PC-9 (cell line): ENCODE data around the gene POU4F3. TPM values are rescaled to one million over a fixed set of nuclear protein-coding genes. Genes with fewer than 3 reads are reported as not detected.

Source experiments
- BruUV-seq: library from RNA; stranded (reverse); fragments of 400-500 nt; replicated peaks from 2 replicates; lab custom pipeline; 2021; lab: Mats Ljungman, UMichigan
- CTCF ChIA-PET: fragments of 300-600 bp; sonication (Branson Sonifier 250); formaldehyde crosslinking; loops from one replicate; lab custom pipeline; 2022; ENCODE audit warnings: antibody characterized with exemption; lab: Charles Lee
- POLR2A ChIA-PET: fragments of 300-600 bp; sonication (Branson Sonifier 250); formaldehyde crosslinking; loops from one replicate; lab custom pipeline; 2022; ENCODE audit warnings: antibody characterized with exemption; ENCODE audit not compliant: unreplicated experiment; lab: Charles Lee
- DNase-seq, 2 experiments: peaks; one replicate each; pipeline versions ENCODE4 v3.0.0 to v3.0.0-alpha.2; 2015 to 2022; ENCODE audit warnings: mixed read lengths in 1 of 2
- H2AFZ ChIP-seq: fragments of 200-600 bp; sonication (generic); 2 replicates; pipeline ENCODE4 v1.8.1; 2017; ENCODE audit warnings: antibody characterized with exemption
- H3F3A ChIP-seq: fragments of 200-600 bp; sonication (generic); 2 replicates; pipeline ENCODE4 v1.8.1; 2017; ENCODE audit warnings: antibody characterized with exemption, mild to moderate bottlenecking, low read depth; ENCODE audit not compliant: insufficient read depth
- H3K27ac ChIP-seq: fragments of 200-600 bp; sonication (generic); 2 replicates; pipeline ENCODE4 v1.6.1; 2016; ENCODE audit warnings: mixed run types
- H3K27me3 ChIP-seq: fragments of 200-600 bp; sonication (generic); 2 replicates; pipeline ENCODE4 v1.6.1; 2016; ENCODE audit warnings: low read depth, mixed run types; ENCODE audit not compliant: insufficient read depth
- H3K36me3 ChIP-seq: fragments of 200-600 bp; sonication (generic); 2 replicates; pipeline ENCODE4 v1.6.1; 2016; ENCODE audit warnings: low read depth, mixed run types
- H3K4me1 ChIP-seq: fragments of 200-600 bp; sonication (generic); replicated peaks from 2 replicates; pipeline ENCODE4 v1.6.1; 2016; ENCODE audit warnings: mixed run types; ENCODE audit not compliant: insufficient read depth
- H3K4me2 ChIP-seq: fragments of 200-600 bp; sonication (generic); 2 replicates; pipeline ENCODE4 v1.6.1; 2017; ENCODE audit warnings: mixed run types
- H3K4me3 ChIP-seq: fragments of 200-600 bp; sonication (generic); 2 replicates; pipeline ENCODE4 v1.6.1; 2016; ENCODE audit warnings: mixed run types
- H3K79me2 ChIP-seq: fragments of 200-600 bp; sonication (generic); 2 replicates; pipeline ENCODE4 v1.6.1; 2017; ENCODE audit warnings: low read depth, mixed run types
- H3K9me2 ChIP-seq: fragments of 200-600 bp; sonication (generic); 2 replicates; pipeline ENCODE4 v1.8.1; 2017; ENCODE audit warnings: mild to moderate bottlenecking; ENCODE audit not compliant: insufficient read depth
- H3K9me3 ChIP-seq: fragments of 200-600 bp; sonication (generic); 2 replicates; pipeline ENCODE4 v1.8.1; 2016; ENCODE audit warnings: low read depth; ENCODE audit not compliant: insufficient read depth
- H4K20me1 ChIP-seq: fragments of 200-600 bp; sonication (generic); 2 replicates; pipeline ENCODE4 v1.8.1; 2017; ENCODE audit not compliant: insufficient read depth
- EZH2 ChIP-seq: fragments of 200-600 bp; sonication (generic); IDR thresholded peaks from 2 replicates; pipeline ENCODE4 v1.8.0; 2017; ENCODE audit warnings: antibody characterized with exemption, low read depth
- intact Hi-C: fragments of 100-400 bp; cut with micrococcal nuclease; formaldehyde crosslinking; loops from one replicate; pipeline ENCODE4 v1.10.0; 2022; ENCODE audit not compliant: unreplicated experiment
- total RNA-seq: library from RNA; stranded (reverse); gene quantifications from 2 replicates; pipeline ENCODE4 v1.2.3, GENCODE V29; 2021
- TF ChIP-seq, protein P1 (sequence below): fragments of 200-600 bp; sonication (generic); conservative IDR thresholded peaks from 2 replicates; pipeline ENCODE4 v1.6.1; 2017; ENCODE audit warnings: mixed run types, antibody characterized with exemption, mild to moderate bottlenecking, moderate library complexity

The POU4F3 gene
- total RNA-seq, 1 experiment from 2014 or later, result not detected

DNA sequence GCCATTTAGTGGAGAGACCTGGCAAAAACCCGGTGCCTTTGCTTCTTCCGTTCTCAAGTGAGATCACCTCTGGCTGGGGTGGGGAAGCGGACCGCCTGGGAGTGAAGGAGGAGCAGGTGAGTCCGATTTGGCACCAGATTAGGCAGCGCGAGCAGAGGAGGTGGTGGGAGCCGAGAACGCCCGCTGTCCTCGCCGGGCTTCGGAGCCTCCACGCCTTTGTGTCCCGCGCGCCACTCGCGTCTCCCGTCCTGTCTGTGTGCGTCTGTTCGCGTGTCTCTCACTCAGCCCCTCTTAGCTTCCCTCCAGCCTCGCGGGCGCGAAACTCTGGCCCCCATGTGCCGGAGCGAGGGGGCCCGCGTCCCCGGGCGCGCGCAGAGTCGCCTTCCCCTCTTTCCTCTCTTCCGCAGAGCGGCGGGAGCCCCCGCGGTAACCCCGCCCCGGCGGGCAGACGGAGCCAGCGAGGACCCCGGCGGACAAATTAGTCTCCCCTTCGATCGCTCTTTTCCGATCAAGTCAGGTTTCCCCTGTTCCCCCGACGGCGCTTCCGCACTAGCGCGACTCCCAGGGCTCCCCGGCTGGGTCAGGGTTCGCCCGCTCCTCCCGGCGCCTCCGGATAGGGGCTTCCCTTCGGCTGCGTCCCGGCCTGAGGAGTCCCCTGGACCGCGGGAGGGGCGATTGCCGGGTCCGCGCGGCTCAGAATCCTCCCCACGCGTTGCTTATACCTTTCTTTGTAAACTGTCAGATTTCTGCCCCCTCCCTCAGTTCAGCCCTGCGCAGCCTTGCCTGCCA is 7.1 kb downstream of the POU4F3 start:
- H3K27ac ChIP-seq, result no peak overlapping the region
- no peaks in the 10 kb centered on the region for H3K79me2 ChIP-seq
- no peak overlapping the region for H3K4me2 ChIP-seq
- H3K27me3 ChIP-seq, result peaks cover 36% of the 10 kb centered on the region
- no peak overlapping the region for H3K4me3 ChIP-seq
- H4K20me1 ChIP-seq, result no peaks in the 10 kb centered on the region
- intact Hi-C loops, result no loop called here
- TF ChIP-seq, protein P1, sequence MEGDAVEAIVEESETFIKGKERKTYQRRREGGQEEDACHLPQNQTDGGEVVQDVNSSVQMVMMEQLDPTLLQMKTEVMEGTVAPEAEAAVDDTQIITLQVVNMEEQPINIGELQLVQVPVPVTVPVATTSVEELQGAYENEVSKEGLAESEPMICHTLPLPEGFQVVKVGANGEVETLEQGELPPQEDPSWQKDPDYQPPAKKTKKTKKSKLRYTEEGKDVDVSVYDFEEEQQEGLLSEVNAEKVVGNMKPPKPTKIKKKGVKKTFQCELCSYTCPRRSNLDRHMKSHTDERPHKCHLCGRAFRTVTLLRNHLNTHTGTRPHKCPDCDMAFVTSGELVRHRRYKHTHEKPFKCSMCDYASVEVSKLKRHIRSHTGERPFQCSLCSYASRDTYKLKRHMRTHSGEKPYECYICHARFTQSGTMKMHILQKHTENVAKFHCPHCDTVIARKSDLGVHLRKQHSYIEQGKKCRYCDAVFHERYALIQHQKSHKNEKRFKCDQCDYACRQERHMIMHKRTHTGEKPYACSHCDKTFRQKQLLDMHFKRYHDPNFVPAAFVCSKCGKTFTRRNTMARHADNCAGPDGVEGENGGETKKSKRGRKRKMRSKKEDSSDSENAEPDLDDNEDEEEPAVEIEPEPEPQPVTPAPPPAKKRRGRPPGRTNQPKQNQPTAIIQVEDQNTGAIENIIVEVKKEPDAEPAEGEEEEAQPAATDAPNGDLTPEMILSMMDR, result no peak
- no peak for TF ChIP-seq EZH2
- no peak for DNase-seq
- H3F3A ChIP-seq, result no peaks in the 10 kb centered on the region
- no peaks in the 10 kb centered on the region for H3K4me1 ChIP-seq
- no TSS peak for BruUV-seq
- ChIA-PET CTCF (no interaction called here), POLR2A (no interaction called here)
- H3K9me3 ChIP-seq, result no peaks in the 10 kb centered on the region
- H3K36me3 ChIP-seq, result no peaks in the 10 kb centered on the region
- no peaks in the 10 kb centered on the region for H3K9me2 ChIP-seq
- no peak overlapping the region for H2AFZ ChIP-seq

DNA sequence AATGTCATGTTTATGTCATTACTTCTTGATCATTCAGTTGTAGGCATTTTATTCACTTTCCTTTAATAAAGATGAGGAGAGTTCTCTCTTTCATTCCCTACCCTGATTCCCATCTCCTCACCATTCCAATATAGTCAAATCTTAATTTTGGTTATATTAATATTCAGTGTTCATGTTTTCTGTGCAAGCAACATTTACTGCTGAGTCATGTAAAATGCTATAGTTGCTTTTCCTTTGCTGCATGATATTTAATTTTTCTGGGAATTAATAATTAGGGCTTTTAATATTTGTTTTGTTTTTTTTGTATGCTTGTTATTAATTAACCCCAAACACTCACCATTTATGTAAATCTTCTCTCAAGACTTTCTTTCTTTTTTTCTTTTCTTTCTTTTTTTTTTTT is 18.5 kb downstream of the POU4F3 start:
- no peak for TF ChIP-seq EZH2
- TF ChIP-seq, protein P1, result no peak
- intact Hi-C loops, result no loop called here
- Histone ChIP-seq H2AFZ (no peak overlapping the region), H3K27ac (no peak overlapping the region), H4K20me1 (no peaks in the 10 kb centered on the region), H3K9me3 (no peaks in the 10 kb centered on the region), H3F3A (no peaks in the 10 kb centered on the region), H3K4me1 (no peaks in the 10 kb centered on the region), H3K9me2 (no peaks in the 10 kb centered on the region; the same call in 1 of the 2 replicates), H3K79me2 (no peaks in the 10 kb centered on the region), H3K4me2 (no peak overlapping the region), H3K27me3 (no peaks in the 10 kb centered on the region), H3K4me3 (no peak overlapping the region), H3K36me3 (no peaks in the 10 kb centered on the region)
- no TSS peak for BruUV-seq
- ChIA-PET CTCF (no interaction called here), POLR2A (no interaction called here)
- DNase-seq, result no peak

DNA sequence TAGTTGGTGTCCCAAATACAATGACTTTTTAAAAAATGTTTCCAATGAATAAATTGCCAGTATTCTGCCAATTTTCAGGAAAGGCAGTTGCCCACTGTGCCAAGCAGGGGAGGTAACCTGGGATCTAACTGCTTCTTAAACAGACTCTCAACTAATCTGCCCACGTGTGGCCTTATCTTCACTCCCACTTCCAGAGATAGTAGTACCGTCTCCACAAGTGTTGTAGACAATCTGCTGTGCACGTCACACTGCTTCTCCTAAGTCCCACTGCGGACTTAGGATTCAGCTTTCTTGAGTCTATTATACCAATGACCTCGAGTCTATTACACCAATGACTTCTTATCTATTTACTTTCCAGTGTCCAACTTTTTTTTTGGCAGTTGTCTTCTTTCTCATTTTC is 21.2 kb downstream of the POU4F3 start:
- no peak overlapping the region for H3K27ac ChIP-seq
- intact Hi-C loops, result no loop called here
- no peaks in the 10 kb centered on the region for H3K4me1 ChIP-seq
- no peaks in the 10 kb centered on the region; the same call in 1 of the 2 replicates for H3K9me2 ChIP-seq
- H3K4me2 ChIP-seq, result no peak overlapping the region
- CTCF ChIA-PET, result no interaction called here
- H3K36me3 ChIP-seq, result no peaks in the 10 kb centered on the region
- no peaks in the 10 kb centered on the region for H3K79me2 ChIP-seq
- no peaks in the 10 kb centered on the region for H3F3A ChIP-seq
- no peaks in the 10 kb centered on the region for H3K9me3 ChIP-seq
- H4K20me1 ChIP-seq, result no peaks in the 10 kb centered on the region
- no peak for DNase-seq
- H3K4me3 ChIP-seq, result no peak overlapping the region
- H3K27me3 ChIP-seq, result no peaks in the 10 kb centered on the region
- POLR2A ChIA-PET, result no interaction called here
- BruUV-seq, result no TSS peak
- no peak for TF ChIP-seq EZH2
- TF ChIP-seq, protein P1, result no peak
- H2AFZ ChIP-seq, result no peak overlapping the region
